GM21619 (cell line): ENCODE data around the gene BCL2L13.

ENCODE experiments used
- ATAC-seq: cut with Tn5 transposase; IDR thresholded peaks from one replicate; pipeline ENCODE4 v1.9.1; 2021; ENCODE audit not compliant: unreplicated experiment

BCL2L13 gene

DNA sequence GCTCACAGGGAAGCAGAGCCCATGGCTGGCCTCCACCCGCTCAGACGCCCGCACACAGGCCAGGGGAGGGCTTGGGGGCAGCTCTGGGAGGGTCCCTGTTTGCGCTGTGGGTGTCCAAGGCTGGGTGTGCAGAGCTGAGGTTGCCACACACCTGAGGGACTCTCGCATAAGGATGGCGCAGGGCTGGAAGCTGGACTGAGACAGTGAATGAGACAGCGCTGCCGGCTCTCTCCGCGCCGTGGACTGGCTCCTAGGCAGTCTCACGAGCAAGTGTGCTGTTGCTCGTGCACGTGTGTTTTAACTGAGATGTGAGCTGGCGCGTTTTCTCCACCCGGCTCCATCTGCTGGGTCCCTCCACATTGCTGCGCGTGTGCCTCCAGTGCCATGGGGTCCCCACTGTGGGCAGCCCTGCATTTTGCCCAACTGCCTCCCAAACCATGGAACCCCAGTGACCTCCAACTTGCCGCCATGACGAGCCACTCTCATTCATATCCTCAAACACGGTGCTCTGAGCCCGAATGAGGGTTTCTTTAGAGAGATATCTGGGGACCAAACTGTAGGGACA lies 139.9 kb downstream of the BCL2L13 start:
- ATAC-seq, result no peak

DNA sequence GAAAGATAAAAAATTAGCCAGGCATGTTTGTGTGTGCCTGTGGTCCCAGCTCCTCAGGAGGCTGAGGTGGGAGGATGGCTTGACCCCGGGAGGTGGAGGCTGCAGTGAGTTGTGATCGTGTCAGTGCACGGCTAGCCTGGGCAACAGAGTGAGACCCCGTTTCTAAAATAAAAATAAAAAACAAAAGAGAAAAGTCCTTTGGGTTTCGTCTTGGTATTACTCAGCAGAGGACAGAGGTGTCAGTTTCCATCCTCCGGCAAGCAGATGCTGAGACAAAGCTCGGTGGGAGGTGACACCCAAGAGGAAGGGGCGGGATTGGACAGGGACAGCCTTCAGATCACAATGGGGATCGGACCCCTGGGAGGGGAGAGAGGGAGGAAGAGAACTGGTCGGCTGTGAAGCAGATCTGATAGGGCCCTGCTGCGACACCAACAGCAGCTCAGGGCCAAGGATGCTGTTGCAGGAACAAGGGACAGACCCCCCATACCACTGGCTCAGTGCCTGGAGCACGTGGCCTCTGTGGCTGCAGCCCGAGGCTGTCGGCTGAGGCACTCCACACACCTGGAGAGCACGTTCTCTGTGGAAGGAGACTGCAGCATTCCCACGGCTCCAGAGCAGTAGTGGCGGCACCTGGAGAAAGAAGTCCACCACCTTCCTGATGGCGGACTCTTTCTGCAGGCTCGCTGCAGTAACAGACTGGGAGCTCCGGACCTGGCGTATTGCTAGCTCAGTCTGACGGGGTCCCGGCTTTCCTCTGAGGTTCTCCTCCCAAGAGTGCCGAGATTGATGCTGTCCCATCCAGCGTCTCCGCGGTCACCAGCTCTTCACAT lies 140.9 kb downstream of the BCL2L13 start:
- peak; percentile 41 for ATAC-seq

DNA sequence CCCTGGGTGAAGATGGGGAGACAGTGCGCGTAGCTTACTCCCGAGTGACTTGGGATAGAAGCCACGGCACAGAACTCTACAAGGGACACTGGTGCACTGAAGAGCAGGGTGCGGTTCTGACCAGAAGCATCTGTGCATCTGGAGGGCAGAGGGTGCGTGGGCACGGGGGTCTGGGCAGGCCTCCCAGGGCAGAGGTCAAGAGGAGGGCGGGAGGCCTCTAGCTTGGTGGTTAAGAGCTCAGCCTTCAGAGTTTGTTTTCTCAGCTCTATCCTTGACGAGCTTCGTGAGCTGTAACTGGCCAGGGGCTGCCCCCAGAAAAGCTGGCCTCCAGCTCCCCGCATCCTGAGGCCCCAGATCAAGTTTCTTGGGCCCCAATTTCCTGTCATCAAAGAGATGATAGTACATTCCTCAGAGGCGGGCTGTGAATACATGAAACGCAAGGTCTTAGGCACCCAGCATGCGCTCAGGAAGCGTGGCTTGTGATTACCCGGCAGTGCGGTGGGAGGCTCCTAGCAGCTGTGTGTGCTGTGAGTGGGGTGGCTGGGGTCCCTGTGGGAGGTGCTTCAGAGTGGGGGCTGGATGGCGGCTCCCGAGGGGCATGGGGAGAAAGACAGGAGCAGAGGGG lies 141.7 kb downstream of the BCL2L13 start:
- no peak for ATAC-seq
